GM12878 (cell line): ENCODE measurements around the gene ALMS1. TPM values are rescaled to one million over a fixed set of nuclear protein-coding genes. Genes with fewer than 3 reads are reported as not detected.

Source experiments
- ATF3 ChIP-seq: IDR thresholded peaks from 2 replicates; pipeline ENCODE4 v1.6.1; 2011; ENCODE audit warnings: low read depth, mild to moderate bottlenecking, low read length, moderate library complexity, borderline replicate concordance; ENCODE audit errors: extremely low read depth
- BMI1 ChIP-seq: fragments of 450-650 bp; IDR thresholded peaks from 2 replicates; pipeline ENCODE4 v1.6.1; 2016; ENCODE audit warnings: mild to moderate bottlenecking, moderate library complexity, borderline replicate concordance
- EGR1 ChIP-seq, 2 experiments: IDR thresholded peaks; 1 replicate in 1 of 2; 2 replicates in 1 of 2; pipeline ENCODE4 v1.6.1; 2011 to 2012; ENCODE audit warnings: low read depth in 2 of 2, low read length in 2 of 2, borderline replicate concordance in 1 of 2, mild to moderate bottlenecking in 1 of 2, moderate library complexity in 1 of 2
- GATAD2B ChIP-seq: fragments of 450-650 bp; conservative IDR thresholded peaks from 2 replicates; pipeline ENCODE4 v1.6.1; 2017; ENCODE audit warnings: low read depth, mild to moderate bottlenecking, moderate library complexity
- HCFC1 ChIP-seq: fragments of 150-350 bp; IDR thresholded peaks from 2 replicates; pipeline ENCODE4 v1.6.1; 2014; ENCODE audit warnings: low read length
- LARP7 ChIP-seq: fragments of 450-650 bp; IDR thresholded peaks from 2 replicates; pipeline ENCODE4 v1.6.1; 2017; ENCODE audit warnings: mild to moderate bottlenecking
- PKNOX1 ChIP-seq: fragments of 450-650 bp; IDR thresholded peaks from 2 replicates; pipeline ENCODE4 v1.6.1; 2016; ENCODE audit warnings: mild to moderate bottlenecking
- RAD21 ChIP-seq: IDR thresholded peaks from 2 replicates; pipeline ENCODE4 v1.6.1; 2011; ENCODE audit warnings: mild to moderate bottlenecking, low read depth, low read length, moderate library complexity; ENCODE audit not compliant: insufficient read depth
- SREBF2 ChIP-seq: IDR thresholded peaks from 2 replicates; pipeline ENCODE4 v1.6.1; 2012; ENCODE audit warnings: mild to moderate bottlenecking, low read length
- TBL1XR1 ChIP-seq: IDR thresholded peaks from 2 replicates; pipeline ENCODE4 v1.6.1; 2012; ENCODE audit warnings: low read depth, low read length, improper control_type of control experiment
- TCF12 ChIP-seq: IDR thresholded peaks from 2 replicates; pipeline ENCODE4 v1.6.1; 2011; ENCODE audit warnings: low read depth, mild to moderate bottlenecking, low read length
- YBX1 ChIP-seq: fragments of 450-650 bp; IDR thresholded peaks from 2 replicates; pipeline ENCODE4 v1.6.1; 2016; ENCODE audit warnings: antibody characterized with exemption
- ZBED1 ChIP-seq: IDR thresholded peaks from 2 replicates; pipeline ENCODE4 v1.6.1; 2016; ENCODE audit warnings: borderline replicate concordance
- ZBTB11 ChIP-seq: fragments of 450-650 bp; formaldehyde crosslinking; IDR thresholded peaks from 2 replicates; pipeline ENCODE4 v1.5.0; 2022; ENCODE audit warnings: mild to moderate bottlenecking, missing genetic modification characterization
- ZNF24 ChIP-seq: fragments of 450-650 bp; IDR thresholded peaks from 2 replicates; pipeline ENCODE4 v1.6.1; 2017; ENCODE audit warnings: antibody characterized with exemption, mild to moderate bottlenecking
- polyA plus RNA-seq, 11 experiments: library from polyadenylated mRNA; depleted of rRNA in 4 of 11; unstranded in 6 of 11; stranded (reverse) in 5 of 11; fragments of >200 nt; fragmentation: Nextera tagmentation in 4 of 11; fragmentation: Illumina TruSeq in 1 of 11; extraction: Ambion mirVana in 4 of 11; extraction: Trizol in 1 of 11; gene quantifications; 1 replicate in 1 of 11; 2 replicates in 10 of 11; pipeline versions ENCODE4 v1.2.1 to v1.2.3, GENCODE V29; 2011 to 2016; ENCODE audit warnings: inconsistent platforms in 2 of 11, missing spikeins in 2 of 11, low read depth in 1 of 11
- total RNA-seq, 4 experiments: library from RNA; depleted of rRNA in 3 of 4; stranded (reverse); fragments of >200 nt in 3 of 4; fragmentation: Illumina TruSeq in 1 of 4; extraction: Trizol in 1 of 4; gene quantifications; 2 replicates each; pipeline versions ENCODE4 v1.2.1 to v1.2.3, GENCODE V29; 2013 to 2021

The ALMS1 gene
- total and polyA plus RNA-seq, 10 of the 15 experiments (the other 5 are each of a cell fraction or from before 2014, with no cell fraction given): 1.1 to 25.8 (median 10.6) TPM

- TF ChIP-seq ZBTB11 (CRISPR knock-in tag) (no peak), ZNF24 (no peak), ZBED1 (no peak), SREBF2 (no peak), GATAD2B (no peak), TBL1XR1 (no peak), ATF3 (no peak), TCF12 (no peak), EGR1 (IDR thresholded peaks at IDR 0.05; ENCODE audit: borderline replicate concordance in 1 of 2, low read depth in 2 of 2, low read length in 2 of 2) (no peak), BMI1 (no peak), RAD21 (no peak), YBX1 (no peak), PKNOX1 (no peak), HCFC1 (no peak), LARP7 (no peak)
Measured at GRCh38 chr2:73448856-73449255, 63.2 kb downstream of the ALMS1 start (continued).
